GM12864 (cell line): Measurements from ENCODE around the gene HS1BP3.
A peak's percentile ranks its signal among the peaks of the same experiment; 100 is the strongest.

ENCODE experiments used
- DNase-seq: peaks from one replicate; pipeline ENCODE4 v3.0.0-alpha.2; 2011; ENCODE audit warnings: low read depth
- H3K4me3 ChIP-seq: 2 replicates; pipeline ENCODE4 v1.5.1; 2011; ENCODE audit warnings: mild to moderate bottlenecking, low read depth, low read length, control low read depth
- TF ChIP-seq, protein P1 (sequence below): IDR thresholded peaks from 2 replicates; pipeline ENCODE4 v1.5.1; 2011; ENCODE audit warnings: low read depth, mild to moderate bottlenecking, moderate library complexity, low read length, control low read depth, inconsistent platforms; ENCODE audit errors: missing control alignments

Gene HS1BP3

GRCh38 chr2:20669562-20670314 is 18.8 kb upstream of the HS1BP3 start:
- DNase-seq: no peak
- no peak overlapping the region for H3K4me3 ChIP-seq
- TF ChIP-seq, protein P1, sequence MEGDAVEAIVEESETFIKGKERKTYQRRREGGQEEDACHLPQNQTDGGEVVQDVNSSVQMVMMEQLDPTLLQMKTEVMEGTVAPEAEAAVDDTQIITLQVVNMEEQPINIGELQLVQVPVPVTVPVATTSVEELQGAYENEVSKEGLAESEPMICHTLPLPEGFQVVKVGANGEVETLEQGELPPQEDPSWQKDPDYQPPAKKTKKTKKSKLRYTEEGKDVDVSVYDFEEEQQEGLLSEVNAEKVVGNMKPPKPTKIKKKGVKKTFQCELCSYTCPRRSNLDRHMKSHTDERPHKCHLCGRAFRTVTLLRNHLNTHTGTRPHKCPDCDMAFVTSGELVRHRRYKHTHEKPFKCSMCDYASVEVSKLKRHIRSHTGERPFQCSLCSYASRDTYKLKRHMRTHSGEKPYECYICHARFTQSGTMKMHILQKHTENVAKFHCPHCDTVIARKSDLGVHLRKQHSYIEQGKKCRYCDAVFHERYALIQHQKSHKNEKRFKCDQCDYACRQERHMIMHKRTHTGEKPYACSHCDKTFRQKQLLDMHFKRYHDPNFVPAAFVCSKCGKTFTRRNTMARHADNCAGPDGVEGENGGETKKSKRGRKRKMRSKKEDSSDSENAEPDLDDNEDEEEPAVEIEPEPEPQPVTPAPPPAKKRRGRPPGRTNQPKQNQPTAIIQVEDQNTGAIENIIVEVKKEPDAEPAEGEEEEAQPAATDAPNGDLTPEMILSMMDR: no peak

- H3K4me3 ChIP-seq: no peak overlapping the region
- TF ChIP-seq, protein P1: no peak
- DNase-seq: no peak
Observed at GRCh38 chr2:20668871-20669475, 18.1 kb upstream of the HS1BP3 start.

DNA sequence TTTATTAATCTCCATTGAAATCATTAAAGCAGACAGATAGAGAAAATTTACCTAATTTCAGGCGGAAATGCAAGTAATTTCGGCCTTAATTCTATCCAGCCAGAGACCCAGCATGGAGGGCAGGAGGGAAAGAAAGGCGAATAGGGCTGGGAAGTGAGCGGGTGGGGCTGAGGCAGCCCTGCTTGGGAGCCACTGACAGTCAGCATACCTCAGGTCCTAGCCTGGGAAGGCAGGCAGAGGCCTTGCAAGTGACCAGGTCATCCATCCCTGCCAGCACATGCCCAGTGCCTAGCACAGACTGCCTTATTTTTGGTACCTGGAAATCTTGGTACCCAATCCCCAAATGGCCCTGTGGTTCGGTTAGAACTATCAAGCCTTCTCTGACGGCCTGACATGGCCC is 17.6 kb upstream of the HS1BP3 start:
- TF ChIP-seq, protein P1: no peak
- no peak overlapping the region for H3K4me3 ChIP-seq
- no peak for DNase-seq

DNA sequence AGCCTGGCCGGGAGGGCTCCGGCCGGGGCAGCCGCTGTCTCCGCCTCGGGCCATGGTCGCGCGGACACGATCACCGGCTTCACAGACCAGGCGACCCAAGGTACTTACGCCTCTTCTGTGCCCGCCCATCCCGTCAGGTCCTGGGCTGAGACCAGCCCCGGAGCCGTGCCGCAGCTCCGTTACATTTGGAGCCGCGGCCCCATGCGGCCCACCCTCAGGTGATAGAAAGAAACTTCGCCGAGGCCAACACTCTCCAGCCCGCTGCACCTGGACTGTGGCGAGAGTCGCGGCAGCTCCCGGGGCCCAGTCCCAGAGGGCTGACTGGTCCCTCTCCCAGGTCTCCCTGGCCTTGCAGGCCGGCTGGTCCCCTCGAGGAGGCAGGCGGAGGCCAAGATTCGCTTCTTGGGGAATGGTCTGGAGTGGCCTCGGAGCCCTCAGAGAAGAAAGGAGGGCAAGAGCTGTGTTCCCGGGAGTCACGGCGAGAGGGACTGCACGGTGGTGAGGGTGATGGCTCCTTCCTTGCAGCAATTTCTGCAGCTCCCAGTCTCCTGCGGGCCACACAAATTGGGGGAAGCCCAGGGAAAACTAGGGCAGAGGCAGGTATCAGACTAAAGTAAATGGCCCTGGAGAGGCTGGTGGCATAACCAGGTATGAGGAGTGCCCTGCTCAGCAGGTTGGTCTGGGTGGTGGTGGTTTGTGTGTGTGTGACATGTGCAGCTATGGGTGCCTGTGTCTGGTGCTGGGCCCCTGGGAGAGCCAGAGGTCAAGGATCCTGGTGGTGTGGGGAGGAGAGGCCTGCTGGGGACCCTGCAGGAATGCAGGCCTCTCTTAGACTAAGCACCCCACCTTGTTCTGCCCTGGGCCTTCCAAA is 16.9 kb upstream of the HS1BP3 start:
- TF ChIP-seq, protein P1: no peak
- DNase-seq: no peak
- H3K4me3 ChIP-seq: peak overlapping the region; percentile 33

- DNase-seq: no peak
- H3K4me3 ChIP-seq: peak overlapping the region; percentile 33; the same call in 1 of the 2 replicates
- TF ChIP-seq, protein P1: no peak
Observed at GRCh38 chr2:20667151-20667530, 16.2 kb upstream of the HS1BP3 start.

DNA sequence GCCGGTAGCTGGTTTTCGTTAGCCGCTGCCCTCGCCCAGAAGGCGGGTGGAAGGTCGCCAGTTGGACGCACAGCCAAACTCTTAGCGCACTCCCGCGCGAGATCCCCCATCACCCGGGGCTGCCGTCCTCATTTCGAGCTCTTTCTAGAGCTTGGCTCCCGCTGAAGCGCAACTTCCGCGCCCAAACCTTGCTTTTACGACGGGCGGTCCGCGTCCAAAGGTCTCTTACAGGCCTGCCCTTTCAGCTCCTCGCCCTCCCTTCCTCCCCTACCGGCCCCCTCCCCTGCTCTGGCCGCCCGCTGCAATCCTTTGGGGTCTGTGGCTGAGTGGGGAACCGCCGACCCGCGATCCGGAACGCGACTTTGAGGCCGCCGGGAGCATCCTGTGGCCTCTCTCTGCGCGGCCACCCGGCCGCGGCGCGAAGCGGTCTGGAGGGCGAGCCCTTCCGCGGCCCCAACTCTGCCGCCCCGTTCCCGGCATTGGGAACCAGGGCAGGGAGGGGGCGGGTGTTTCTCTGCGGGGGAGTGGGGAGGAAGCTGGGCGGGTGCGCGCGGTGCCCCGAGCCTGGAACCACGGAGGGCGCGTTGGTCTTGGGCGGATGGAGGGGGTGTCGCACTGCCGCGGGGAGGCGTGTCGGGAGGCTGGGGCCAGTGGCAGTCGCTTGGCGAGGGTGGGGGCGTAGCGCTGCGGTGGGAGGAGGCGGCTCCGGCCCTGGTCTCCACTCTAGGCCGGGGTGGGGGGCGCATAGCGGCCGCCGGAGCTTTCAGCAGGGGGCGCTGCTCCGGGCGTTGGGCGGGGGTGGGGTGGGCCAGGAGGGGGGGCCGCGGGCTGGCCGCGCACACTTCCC is 15.6 kb upstream of the HS1BP3 start, which contains the start of gene GDF7:
Gene GDF7 (plus strand): TSS at position 841 of the 847 bp plus-strand sequence. CDS start 96 bp downstream, outside the sequence.
- peak within 1 kb of the TSS; percentile 38 for H3K4me3 ChIP-seq
- DNase-seq: no peak
- TF ChIP-seq, protein P1: peak; percentile 23
